Gastrocnemius medialis (tissue), 4 donors: ENCODE measurements around the gene CA12. TPM values are rescaled to one million over a fixed set of nuclear protein-coding genes. Genes with fewer than 3 reads are reported as not detected.
A peak's percentile ranks its signal among the peaks of the same experiment; 100 is the strongest.

Experiments
- ATAC-seq, 2 donors: fragments of 150-250 bp; one replicate each; pipeline ENCODE4 v1.9.1; 2016
- DNase-seq, 2 donors: peaks; one replicate each; pipeline ENCODE4 v3.0.0-alpha.2; 2019
- H3K27ac ChIP-seq, 4 donors: fragments of 200-600 bp; sonication (generic); 1 replicate in 1 of 4; 2 replicates in 3 of 4; pipeline ENCODE4 v1.5.1; 2016 to 2018; ENCODE audit warnings: mild to moderate bottlenecking in 2 of 4, moderate library complexity in 1 of 4
- H3K27me3 ChIP-seq, 3 donors: fragments of 200-600 bp; sonication (generic) in 2 of 3; 1 replicate in 1 of 3; 2 replicates in 2 of 3; pipeline versions ENCODE4 v1.5.1 to v1.6.0; 2016 to 2019; ENCODE audit warnings: mild to moderate bottlenecking in 1 of 3, moderate library complexity in 1 of 3
- H3K36me3 ChIP-seq, 2 donors: fragments of 200-600 bp; sonication (generic) in 1 of 2; one replicate each; pipeline ENCODE4 v1.5.1; 2017 to 2018
- H3K4me1 ChIP-seq, 2 donors: fragments of 200-600 bp; sonication (generic) in 1 of 2; one replicate each; pipeline ENCODE4 v1.5.1; 2016 to 2017; ENCODE audit warnings: mild to moderate bottlenecking in 2 of 2
- H3K4me3 ChIP-seq, 4 donors: fragments of 200-600 bp; sonication (generic) in 3 of 4; 1 replicate in 1 of 4; 2 replicates in 3 of 4; pipeline ENCODE4 v1.5.1; 2016 to 2019; ENCODE audit warnings: mild to moderate bottlenecking in 2 of 4
- H3K9me3 ChIP-seq, 3 donors: fragments of 200-600 bp; sonication (generic) in 2 of 3; 1 replicate in 1 of 3; 2 replicates in 2 of 3; pipeline ENCODE4 v1.5.1; 2016 to 2019
- POLR2A ChIP-seq, 2 donors: fragments of 450-650 bp; IDR thresholded peaks; one replicate each; pipeline ENCODE4 v1.6.1; 2017; ENCODE audit warnings: antibody characterized with exemption in 2 of 2, mild to moderate bottlenecking in 2 of 2, moderate library complexity in 2 of 2
- in situ Hi-C, 4 donors: fragments of 200-750 bp; cut with MboI; loops; one replicate each; pipeline versions ENCODE4 v1.15.0 to v1.8.0; 2017; ENCODE audit warnings: low sequenced_read_pairs in 4 of 4
- intact Hi-C: fragments of 100-400 bp; cut with DNase I; formaldehyde crosslinking; loops from one replicate; pipeline ENCODE4 v1.15.1; 2023; ENCODE audit warnings: low total_unique reads
- total RNA-seq, 4 donors: library from RNA; depleted of rRNA; stranded (reverse); fragments of >200 nt; gene quantifications; one replicate each; pipeline versions ENCODE4 v1.1.0 to v1.2.3, GENCODE V29; 2016
- TF ChIP-seq, protein P1 (sequence below), 5 experiments: fragments of 450-650 bp in 3 of 5; fragments of 200-600 bp in 2 of 5; sonication (generic) in 2 of 5; IDR thresholded peaks in 4 of 5; conservative IDR thresholded peaks in 1 of 5; 1 replicate in 4 of 5; 2 replicates in 1 of 5; pipeline ENCODE4 v1.5.1; 2016 to 2019; ENCODE audit warnings: antibody characterized with exemption in 5 of 5, mild to moderate bottlenecking in 3 of 5, moderate library complexity in 3 of 5

CA12 gene
- total RNA-seq, 4 donors from 2014 or later, result 0.10 to 1.7 TPM; not detected in 2

- ATAC-seq, result no peak
- in situ Hi-C loops, result no loop called here
- H3K27ac ChIP-seq, result no peak overlapping the region
- no peak for TF ChIP-seq POLR2A (IDR thresholded peaks at IDR 0.05)
- TF ChIP-seq, protein P1, sequence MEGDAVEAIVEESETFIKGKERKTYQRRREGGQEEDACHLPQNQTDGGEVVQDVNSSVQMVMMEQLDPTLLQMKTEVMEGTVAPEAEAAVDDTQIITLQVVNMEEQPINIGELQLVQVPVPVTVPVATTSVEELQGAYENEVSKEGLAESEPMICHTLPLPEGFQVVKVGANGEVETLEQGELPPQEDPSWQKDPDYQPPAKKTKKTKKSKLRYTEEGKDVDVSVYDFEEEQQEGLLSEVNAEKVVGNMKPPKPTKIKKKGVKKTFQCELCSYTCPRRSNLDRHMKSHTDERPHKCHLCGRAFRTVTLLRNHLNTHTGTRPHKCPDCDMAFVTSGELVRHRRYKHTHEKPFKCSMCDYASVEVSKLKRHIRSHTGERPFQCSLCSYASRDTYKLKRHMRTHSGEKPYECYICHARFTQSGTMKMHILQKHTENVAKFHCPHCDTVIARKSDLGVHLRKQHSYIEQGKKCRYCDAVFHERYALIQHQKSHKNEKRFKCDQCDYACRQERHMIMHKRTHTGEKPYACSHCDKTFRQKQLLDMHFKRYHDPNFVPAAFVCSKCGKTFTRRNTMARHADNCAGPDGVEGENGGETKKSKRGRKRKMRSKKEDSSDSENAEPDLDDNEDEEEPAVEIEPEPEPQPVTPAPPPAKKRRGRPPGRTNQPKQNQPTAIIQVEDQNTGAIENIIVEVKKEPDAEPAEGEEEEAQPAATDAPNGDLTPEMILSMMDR (IDR thresholded peaks at IDR 0.05 in 4 of 5, conservative IDR thresholded peaks at IDR 0.05 in 1 of 5), result no peak
- H3K36me3 ChIP-seq, result no peaks in the 10 kb centered on the region
- peak overlapping the region in 3 of 4 donors; percentile 33 to 58 (median 55) for H3K4me3 ChIP-seq
- peaks cover 7 to 8% of the 10 kb centered on the region in 2 donors for H3K4me1 ChIP-seq
- DNase-seq, result no peak
- H3K27me3 ChIP-seq, result peaks cover 20 to 26% (median 25%) of the 10 kb centered on the region in 3 donors
- H3K9me3 ChIP-seq, result no peaks in the 10 kb centered on the region
- intact Hi-C loops, result no loop called here
These were observed 801 bp downstream of the CA12 start for GRCh38 chr15:63380808-63381282.

- TF ChIP-seq, protein P1 (IDR thresholded peaks at IDR 0.05 in 4 of 5, conservative IDR thresholded peaks at IDR 0.05 in 1 of 5), result no peak
- TF ChIP-seq POLR2A (IDR thresholded peaks at IDR 0.05), result no peak
- H3K4me3 ChIP-seq, result no peak overlapping the region
- in situ Hi-C loops (no loop called here), intact Hi-C loops (no loop called here)
- no peaks in the 10 kb centered on the region for H3K36me3 ChIP-seq
- peaks cover 7 to 8% of the 10 kb centered on the region in 2 donors for H3K4me1 ChIP-seq
- no peaks in the 10 kb centered on the region for H3K9me3 ChIP-seq
- no peak overlapping the region for H3K27ac ChIP-seq
- ATAC-seq, result no peak
- H3K27me3 ChIP-seq, result peaks cover 20 to 26% (median 25%) of the 10 kb centered on the region in 3 donors
- no peak for DNase-seq
These were observed 1.4 kb downstream of the CA12 start for GRCh38 chr15:63380151-63380807.

DNA sequence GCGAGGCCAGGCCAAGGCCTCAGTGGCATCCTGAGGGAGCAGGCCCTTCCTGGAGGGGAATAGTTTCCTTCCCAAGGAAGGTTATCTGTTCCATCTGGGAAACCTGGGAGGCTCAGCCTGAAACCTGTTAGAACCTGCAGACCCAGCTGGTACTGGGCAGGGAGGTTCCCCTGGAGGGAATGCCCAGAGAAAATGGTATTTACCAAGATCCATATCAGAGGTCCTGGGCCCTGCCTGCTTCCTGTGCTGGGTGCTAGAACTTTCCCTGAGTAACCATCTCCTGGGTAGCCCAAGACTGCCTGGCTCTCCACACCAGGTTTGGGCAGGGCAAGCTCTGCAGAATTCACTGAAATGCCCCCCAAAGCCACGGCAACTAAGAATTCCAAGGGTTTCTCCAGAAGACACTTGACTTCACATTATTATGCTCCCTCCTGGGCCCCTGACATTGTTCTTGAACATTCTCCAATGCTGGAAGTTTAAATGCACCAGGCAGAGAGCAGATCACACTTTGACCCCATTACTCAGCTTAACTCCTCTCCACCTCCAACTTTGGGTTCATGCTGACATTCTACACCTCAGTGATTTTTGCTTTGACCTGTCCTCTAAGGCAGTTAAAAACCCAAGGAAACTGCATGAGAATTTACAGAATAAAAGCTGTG lies 2.0 kb downstream of the CA12 start:
- Histone ChIP-seq H3K27ac (no peak overlapping the region), H3K4me1 (peaks cover 7 to 8% of the 10 kb centered on the region in 2 donors), H3K4me3 (no peak overlapping the region), H3K27me3 (peaks cover 20 to 26% (median 25%) of the 10 kb centered on the region in 3 donors), H3K9me3 (no peaks in the 10 kb centered on the region), H3K36me3 (no peaks in the 10 kb centered on the region)
- ATAC-seq (no peak), DNase-seq (no peak)
- in situ Hi-C loops (no loop called here), intact Hi-C loops (loop anchor here (5.0 kb wide), 1 partner anchor 67 kb away; no protein-coding TSS in a partner anchor)
- TF ChIP-seq, protein P1 (IDR thresholded peaks at IDR 0.05 in 4 of 5, conservative IDR thresholded peaks at IDR 0.05 in 1 of 5), result no peak
- no peak for TF ChIP-seq POLR2A (IDR thresholded peaks at IDR 0.05)

- intact Hi-C loops, result loop anchor here (5.0 kb wide), 1 partner anchor 67 kb away; no protein-coding TSS in a partner anchor
- DNase-seq (no peak), ATAC-seq (no peak)
- H3K27ac ChIP-seq, result no peak overlapping the region
- no peaks in the 10 kb centered on the region for H3K36me3 ChIP-seq
- peaks cover 20 to 26% (median 25%) of the 10 kb centered on the region in 3 donors for H3K27me3 ChIP-seq
- H3K9me3 ChIP-seq, result no peaks in the 10 kb centered on the region
- H3K4me3 ChIP-seq, result no peak overlapping the region
- peaks cover 8 to 10% of the 10 kb centered on the region in 2 donors for H3K4me1 ChIP-seq
- TF ChIP-seq, protein P1 (IDR thresholded peaks at IDR 0.05 in 4 of 5, conservative IDR thresholded peaks at IDR 0.05 in 1 of 5), result no peak
- no peak for TF ChIP-seq POLR2A (IDR thresholded peaks at IDR 0.05)
- in situ Hi-C loops, result no loop called here
These were observed 2.7 kb downstream of the CA12 start for GRCh38 chr15:63378946-63379345.
